K562 (cell line): ENCODE data around the gene ZNF69. TPM values are rescaled to one million over a fixed set of nuclear protein-coding genes. Genes with fewer than 3 reads are reported as not detected.
A peak's percentile ranks its signal among the peaks of the same experiment; 100 is the strongest.

Experiments
- CBFB ChIP-seq: sonication (generic); formaldehyde crosslinking; IDR thresholded peaks from 2 replicates; pipeline ENCODE4 v1.4.0; 2020; ENCODE audit warnings: mild to moderate bottlenecking, missing genetic modification reagents
- CREB1 ChIP-seq, 2 experiments: sonication (generic) in 1 of 2; formaldehyde crosslinking in 1 of 2; IDR thresholded peaks; 2 replicates each; pipeline versions ENCODE4 v1.6.1 to v1.8.0; 2012 to 2022; ENCODE audit warnings: inconsistent platforms in 1 of 2, mild to moderate bottlenecking in 1 of 2, missing genetic modification reagents in 1 of 2, moderate library complexity in 1 of 2
- EGR1 ChIP-seq: fragments of 450-650 bp; conservative IDR thresholded peaks from 2 replicates; pipeline ENCODE4 v1.6.1; 2017; ENCODE audit warnings: mild to moderate bottlenecking
- EHMT2 ChIP-seq: fragments of 450-650 bp; IDR thresholded peaks from 2 replicates; pipeline ENCODE4 v1.6.1; 2018; ENCODE audit warnings: antibody characterized with exemption
- HMG20B ChIP-seq: fragments of 250-450 bp; sonication (Bioruptor Pico); IDR thresholded peaks from 2 replicates; pipeline ENCODE4 v1.5.0; 2021; ENCODE audit warnings: mild to moderate bottlenecking
- NEUROD1 ChIP-seq: fragments of 150-350 bp; IDR thresholded peaks from 2 replicates; pipeline ENCODE4 v1.6.1; 2014; ENCODE audit warnings: borderline replicate concordance, low read length, low read depth; ENCODE audit not compliant: partially characterized antibody
- NR2C2 ChIP-seq, 2 experiments: fragments of 200-800 bp in 1 of 2; sonication (Bioruptor generic) in 1 of 2; sonication (generic) in 1 of 2; formaldehyde crosslinking in 1 of 2; IDR thresholded peaks; 2 replicates each; pipeline versions ENCODE4 v1.6.1 to v1.8.0; 2016 to 2022; ENCODE audit warnings: mild to moderate bottlenecking in 1 of 2, missing compliant biosample characterization in 1 of 2, missing genetic modification characterization in 1 of 2, missing genetic modification reagents in 1 of 2
- POLR2G ChIP-seq: fragments of 200-400 bp; formaldehyde crosslinking; IDR thresholded peaks from 2 replicates; pipeline ENCODE4 v1.6.1; 2017; ENCODE audit warnings: low read depth, mild to moderate bottlenecking, antibody characterized with exemption, low read length, moderate library complexity
- SMAD4 ChIP-seq: fragments of 250-450 bp; sonication (Bioruptor Pico); conservative IDR thresholded peaks from 2 replicates; pipeline ENCODE4 v1.8.0; 2021; ENCODE audit warnings: inconsistent platforms, mild to moderate bottlenecking, moderate library complexity
- SMARCA4 ChIP-seq: fragments of 450-650 bp; IDR thresholded peaks from 2 replicates; pipeline ENCODE4 v1.6.1; 2016
- TAF1 ChIP-seq: IDR thresholded peaks from 2 replicates; pipeline ENCODE4 v1.6.1; 2011; ENCODE audit warnings: mild to moderate bottlenecking, low read length, moderate library complexity; ENCODE audit not compliant: insufficient read depth, control insufficient read depth, severe bottlenecking; ENCODE audit errors: extremely low read depth
- ZFP1 ChIP-seq: fragments of 450-650 bp; formaldehyde crosslinking; IDR thresholded peaks from 2 replicates; pipeline ENCODE4 v1.4.0; 2020; ENCODE audit warnings: mild to moderate bottlenecking, mixed read lengths
- ZNF24 ChIP-seq: fragments of 450-650 bp; IDR thresholded peaks from 2 replicates; pipeline ENCODE4 v1.6.1; 2016
- ZNF778 ChIP-seq: fragments of 450-650 bp; formaldehyde crosslinking; IDR thresholded peaks from 2 replicates; pipeline ENCODE4 v1.4.0; 2020; ENCODE audit warnings: mild to moderate bottlenecking, moderate library complexity
- polyA plus RNA-seq, 8 experiments: library from polyadenylated mRNA; depleted of rRNA in 4 of 8; stranded (reverse) in 5 of 8; unstranded in 3 of 8; fragments of >200 nt; fragmentation: Nextera tagmentation in 2 of 8; fragmentation: Illumina TruSeq in 1 of 8; extraction: Ambion mirVana in 2 of 8; extraction: Trizol in 1 of 8; gene quantifications; 2 replicates each; pipeline versions ENCODE4 v1.2.1 to v1.2.3, GENCODE V29; 2011 to 2014; ENCODE audit warnings: inconsistent platforms in 1 of 8, missing spikeins in 1 of 8
- total RNA-seq, 7 experiments: library from RNA; depleted of rRNA in 6 of 7; stranded (reverse); fragments of >200 nt in 6 of 7; fragmentation: Illumina TruSeq in 2 of 7; extraction: Trizol in 2 of 7; gene quantifications; 2 replicates each; pipeline versions ENCODE4 v1.2.1 to v1.2.3, GENCODE V29; 2011 to 2021; ENCODE audit warnings: low replicate concordance in 1 of 7
- TF ChIP-seq, protein P1 (sequence below): fragments of 250-450 bp; sonication (Bioruptor Pico); IDR thresholded peaks from 2 replicates; pipeline ENCODE4 v1.4.0; 2020; ENCODE audit warnings: mild to moderate bottlenecking, moderate library complexity
- TF ChIP-seq, protein P2 (sequence below): sonication (generic); formaldehyde crosslinking; IDR thresholded peaks from 2 replicates; pipeline ENCODE4 v1.9.0; 2022; ENCODE audit warnings: mild to moderate bottlenecking, missing genetic modification reagents
- TF ChIP-seq, protein P3 (sequence below): fragments of 450-650 bp; IDR thresholded peaks from 2 replicates; pipeline ENCODE4 v1.6.1; 2016; ENCODE audit warnings: mild to moderate bottlenecking

The ZNF69 gene
- total and polyA plus RNA-seq, 9 of the 15 experiments (the other 6 are each of a cell fraction or from before 2014, with no cell fraction given) = 2.3 to 5.4 (median 3.6) TPM

DNA sequence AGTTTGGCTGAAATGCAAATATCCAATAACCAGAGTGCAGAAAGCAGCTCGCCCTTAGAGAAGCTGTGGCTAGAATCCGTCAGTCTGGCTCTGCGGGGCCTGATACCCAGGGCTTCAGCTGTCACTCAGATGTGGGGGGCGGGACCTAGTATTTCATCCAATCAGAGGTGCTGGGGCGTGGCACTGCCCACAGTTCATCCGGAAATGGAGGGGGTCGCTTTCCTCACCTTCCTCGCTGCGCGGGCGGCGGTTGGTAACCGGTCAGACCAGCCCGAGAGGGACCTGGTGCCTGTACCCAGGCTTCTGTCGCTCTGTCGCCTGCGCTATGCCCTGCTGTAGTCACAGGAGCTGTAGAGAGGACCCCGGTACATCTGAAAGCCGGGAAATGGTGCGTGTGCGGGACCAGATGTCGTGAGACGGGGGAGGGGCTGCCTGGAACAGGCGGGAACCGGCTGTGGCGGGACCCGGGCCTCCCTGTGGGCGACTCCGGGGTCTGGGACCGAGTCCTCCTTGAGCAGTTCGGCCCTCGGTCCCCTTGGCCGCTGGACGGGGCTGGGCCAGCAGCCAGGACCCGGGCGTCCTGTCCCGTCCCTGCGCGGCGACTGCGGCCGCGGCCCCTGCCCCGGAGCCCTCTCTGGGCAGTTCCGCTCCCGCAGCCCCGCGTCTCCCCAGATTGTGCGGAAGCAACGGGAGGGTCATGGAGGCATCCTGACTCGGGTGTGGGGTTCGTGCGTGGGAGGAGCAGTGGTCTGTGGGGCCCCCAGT is 37.5 kb downstream of the ZNF69 start, which contains the start of gene ZNF700 (continued):
- peak; percentile 71 for TF ChIP-seq EGR1
- TF ChIP-seq, protein P1, sequence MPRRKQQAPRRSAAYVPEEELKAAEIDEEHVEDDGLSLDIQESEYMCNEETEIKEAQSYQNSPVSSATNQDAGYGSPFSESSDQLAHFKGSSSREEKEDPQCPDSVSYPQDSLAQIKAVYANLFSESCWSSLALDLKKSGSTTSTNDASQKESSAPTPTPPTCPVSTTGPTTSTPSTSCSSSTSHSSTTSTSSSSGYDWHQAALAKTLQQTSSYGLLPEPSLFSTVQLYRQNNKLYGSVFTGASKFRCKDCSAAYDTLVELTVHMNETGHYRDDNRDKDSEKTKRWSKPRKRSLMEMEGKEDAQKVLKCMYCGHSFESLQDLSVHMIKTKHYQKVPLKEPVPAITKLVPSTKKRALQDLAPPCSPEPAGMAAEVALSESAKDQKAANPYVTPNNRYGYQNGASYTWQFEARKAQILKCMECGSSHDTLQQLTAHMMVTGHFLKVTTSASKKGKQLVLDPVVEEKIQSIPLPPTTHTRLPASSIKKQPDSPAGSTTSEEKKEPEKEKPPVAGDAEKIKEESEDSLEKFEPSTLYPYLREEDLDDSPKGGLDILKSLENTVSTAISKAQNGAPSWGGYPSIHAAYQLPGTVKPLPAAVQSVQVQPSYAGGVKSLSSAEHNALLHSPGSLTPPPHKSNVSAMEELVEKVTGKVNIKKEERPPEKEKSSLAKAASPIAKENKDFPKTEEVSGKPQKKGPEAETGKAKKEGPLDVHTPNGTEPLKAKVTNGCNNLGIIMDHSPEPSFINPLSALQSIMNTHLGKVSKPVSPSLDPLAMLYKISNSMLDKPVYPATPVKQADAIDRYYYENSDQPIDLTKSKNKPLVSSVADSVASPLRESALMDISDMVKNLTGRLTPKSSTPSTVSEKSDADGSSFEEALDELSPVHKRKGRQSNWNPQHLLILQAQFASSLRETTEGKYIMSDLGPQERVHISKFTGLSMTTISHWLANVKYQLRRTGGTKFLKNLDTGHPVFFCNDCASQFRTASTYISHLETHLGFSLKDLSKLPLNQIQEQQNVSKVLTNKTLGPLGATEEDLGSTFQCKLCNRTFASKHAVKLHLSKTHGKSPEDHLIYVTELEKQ (CRISPR knock-in tag) = no peak
- TF ChIP-seq CREB1 (IDR thresholded peaks at IDR 0.05) = no peak
- TF ChIP-seq CREB1 (CRISPR knock-in tag; IDR thresholded peaks at IDR 0.05) = 0 out of 2 replicates have a peak, but pooled peaks have one; percentile 28
- TF ChIP-seq, protein P2, sequence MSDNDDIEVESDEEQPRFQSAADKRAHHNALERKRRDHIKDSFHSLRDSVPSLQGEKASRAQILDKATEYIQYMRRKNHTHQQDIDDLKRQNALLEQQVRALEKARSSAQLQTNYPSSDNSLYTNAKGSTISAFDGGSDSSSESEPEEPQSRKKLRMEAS (CRISPR knock-in tag) = peak; percentile 27; the same call in 1 of the 2 replicates
- no peak for TF ChIP-seq CBFB (CRISPR knock-in tag)
- no peak for TF ChIP-seq HMG20B (CRISPR knock-in tag)
- TF ChIP-seq ZNF778 (CRISPR knock-in tag) = no peak
- no peak for TF ChIP-seq NEUROD1
- no peak for TF ChIP-seq EHMT2
- TF ChIP-seq SMARCA4 = peak; percentile 39; the same call in 1 of the 2 replicates
- TF ChIP-seq SMAD4 = 0 out of 2 replicates have a peak, but pooled peaks have one; percentile 28
- peak; percentile 95 for TF ChIP-seq POLR2G
- TF ChIP-seq NR2C2 (CRISPR knock-in tag; IDR thresholded peaks at IDR 0.05) = no peak
- TF ChIP-seq NR2C2 (tag; IDR thresholded peaks at IDR 0.05) = peak; percentile 82
- TF ChIP-seq, protein P3, sequence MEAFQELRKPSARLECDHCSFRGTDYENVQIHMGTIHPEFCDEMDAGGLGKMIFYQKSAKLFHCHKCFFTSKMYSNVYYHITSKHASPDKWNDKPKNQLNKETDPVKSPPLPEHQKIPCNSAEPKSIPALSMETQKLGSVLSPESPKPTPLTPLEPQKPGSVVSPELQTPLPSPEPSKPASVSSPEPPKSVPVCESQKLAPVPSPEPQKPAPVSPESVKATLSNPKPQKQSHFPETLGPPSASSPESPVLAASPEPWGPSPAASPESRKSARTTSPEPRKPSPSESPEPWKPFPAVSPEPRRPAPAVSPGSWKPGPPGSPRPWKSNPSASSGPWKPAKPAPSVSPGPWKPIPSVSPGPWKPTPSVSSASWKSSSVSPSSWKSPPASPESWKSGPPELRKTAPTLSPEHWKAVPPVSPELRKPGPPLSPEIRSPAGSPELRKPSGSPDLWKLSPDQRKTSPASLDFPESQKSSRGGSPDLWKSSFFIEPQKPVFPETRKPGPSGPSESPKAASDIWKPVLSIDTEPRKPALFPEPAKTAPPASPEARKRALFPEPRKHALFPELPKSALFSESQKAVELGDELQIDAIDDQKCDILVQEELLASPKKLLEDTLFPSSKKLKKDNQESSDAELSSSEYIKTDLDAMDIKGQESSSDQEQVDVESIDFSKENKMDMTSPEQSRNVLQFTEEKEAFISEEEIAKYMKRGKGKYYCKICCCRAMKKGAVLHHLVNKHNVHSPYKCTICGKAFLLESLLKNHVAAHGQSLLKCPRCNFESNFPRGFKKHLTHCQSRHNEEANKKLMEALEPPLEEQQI = no peak
- TF ChIP-seq ZFP1 (CRISPR knock-in tag) = no peak
- TF ChIP-seq ZNF24 = 0 out of 2 replicates have a peak, but pooled peaks have one; percentile 33
- TF ChIP-seq TAF1 = peak; percentile 87
